ENCODE measurements around the gene ROMO1.
A peak's percentile ranks its signal among the peaks of the same experiment; 100 is the strongest.

ROMO1 gene

GRCh38 chr20:35664466-35665206 is 34.6 kb upstream of the ROMO1 start, which contains the start of the genes CPNE1 and RBM12 (continued):
- peak; percentile 80 for TF ChIP-seq INSM2 (tag by site-specific recombination; IDR thresholded peaks at IDR 0.05)
- TF ChIP-seq ZSCAN4 (tag by site-specific recombination; IDR thresholded peaks at IDR 0.05): 0 out of 2 replicates have a peak, but pooled peaks have one; percentile 31
- 0 out of 2 replicates have a peak, but pooled peaks have one; percentile 48 for TF ChIP-seq ZNF639 (tag by site-specific recombination; IDR thresholded peaks at IDR 0.05)
- no peak for TF ChIP-seq ZNF580 (tag by site-specific recombination; IDR thresholded peaks at IDR 0.05)
- peak; percentile 75 for TF ChIP-seq ZBTB21 (tag by site-specific recombination; IDR thresholded peaks at IDR 0.05)
- no peak for TF ChIP-seq HOXD13 (CRISPR knock-in tag; IDR thresholded peaks at IDR 0.05; ENCODE audit: borderline replicate concordance)
- TF ChIP-seq ZBTB20 (tag by site-specific recombination; IDR thresholded peaks at IDR 0.05): peak; percentile 55; the same call in 1 of the 2 replicates
- TF ChIP-seq BCL11B (tag by site-specific recombination; IDR thresholded peaks at IDR 0.05; ENCODE audit: low read depth): no peak
- peak; percentile 77 for TF ChIP-seq GLIS1 (tag by site-specific recombination; IDR thresholded peaks at IDR 0.05)
- no peak for TF ChIP-seq HIC1 (tag by site-specific recombination; IDR thresholded peaks at IDR 0.05)
- no peak for TF ChIP-seq ZNF623 (tag by site-specific recombination; IDR thresholded peaks at IDR 0.05)
- TF ChIP-seq KLF8 (tag by site-specific recombination; IDR thresholded peaks at IDR 0.05): peak; percentile 88
- no peak for TF ChIP-seq ZNF837 (tag by site-specific recombination; IDR thresholded peaks at IDR 0.05)
- TF ChIP-seq ZNF132 (tag by site-specific recombination; IDR thresholded peaks at IDR 0.05; ENCODE audit: borderline replicate concordance): no peak
- TF ChIP-seq ZNF843 (tag by site-specific recombination; IDR thresholded peaks at IDR 0.05): peak; percentile 33; the same call in 1 of the 2 replicates
- no peak for TF ChIP-seq ZNF133 (tag by site-specific recombination; IDR thresholded peaks at IDR 0.05)
- TF ChIP-seq ZNF488 (tag by site-specific recombination; IDR thresholded peaks at IDR 0.05): no peak
- no peak for TF ChIP-seq ZNF266 (tag by site-specific recombination; IDR thresholded peaks at IDR 0.05; ENCODE audit: low read depth)
- peak; percentile 94; the same call in 1 of the 2 replicates for TF ChIP-seq ZNF629 (tag by site-specific recombination; IDR thresholded peaks at IDR 0.05)
- TF ChIP-seq REPIN1 (tag by site-specific recombination; IDR thresholded peaks at IDR 0.05; ENCODE audit: low read depth): no peak
